ENCODE results near the gene FPR3. TPM values are rescaled to one million over a fixed set of nuclear protein-coding genes. Genes with fewer than 3 reads are reported as not detected.

FPR3 gene
- total RNA-seq, 1 donor from 2014 or later: not detected

GRCh38 chr19:51783372-51783771, 11.6 kb upstream of the FPR3 start:
- peaks cover 14% of the 10 kb centered on the region for H3K27me3 Mint-ChIP-seq (ENCODE audit: low read depth)
- TF ChIP-seq, protein P1, sequence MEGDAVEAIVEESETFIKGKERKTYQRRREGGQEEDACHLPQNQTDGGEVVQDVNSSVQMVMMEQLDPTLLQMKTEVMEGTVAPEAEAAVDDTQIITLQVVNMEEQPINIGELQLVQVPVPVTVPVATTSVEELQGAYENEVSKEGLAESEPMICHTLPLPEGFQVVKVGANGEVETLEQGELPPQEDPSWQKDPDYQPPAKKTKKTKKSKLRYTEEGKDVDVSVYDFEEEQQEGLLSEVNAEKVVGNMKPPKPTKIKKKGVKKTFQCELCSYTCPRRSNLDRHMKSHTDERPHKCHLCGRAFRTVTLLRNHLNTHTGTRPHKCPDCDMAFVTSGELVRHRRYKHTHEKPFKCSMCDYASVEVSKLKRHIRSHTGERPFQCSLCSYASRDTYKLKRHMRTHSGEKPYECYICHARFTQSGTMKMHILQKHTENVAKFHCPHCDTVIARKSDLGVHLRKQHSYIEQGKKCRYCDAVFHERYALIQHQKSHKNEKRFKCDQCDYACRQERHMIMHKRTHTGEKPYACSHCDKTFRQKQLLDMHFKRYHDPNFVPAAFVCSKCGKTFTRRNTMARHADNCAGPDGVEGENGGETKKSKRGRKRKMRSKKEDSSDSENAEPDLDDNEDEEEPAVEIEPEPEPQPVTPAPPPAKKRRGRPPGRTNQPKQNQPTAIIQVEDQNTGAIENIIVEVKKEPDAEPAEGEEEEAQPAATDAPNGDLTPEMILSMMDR (IDR thresholded peaks at IDR 0.05): peak; percentile 27
- H3K4me3 Mint-ChIP-seq (ENCODE audit: unreplicated experiment): no peak overlapping the region
- H3K9me3 Mint-ChIP-seq (ENCODE audit: low read depth): no peaks in the 10 kb centered on the region
- H3K36me3 Mint-ChIP-seq (ENCODE audit: low read depth): no peaks in the 10 kb centered on the region
- DNase-seq (ENCODE audit: low spot score): no peak
- no peaks in the 10 kb centered on the region for H3K4me1 Mint-ChIP-seq (ENCODE audit: low read depth)
- H3K27ac Mint-ChIP-seq (ENCODE audit: unreplicated experiment): no peak overlapping the region

DNA sequence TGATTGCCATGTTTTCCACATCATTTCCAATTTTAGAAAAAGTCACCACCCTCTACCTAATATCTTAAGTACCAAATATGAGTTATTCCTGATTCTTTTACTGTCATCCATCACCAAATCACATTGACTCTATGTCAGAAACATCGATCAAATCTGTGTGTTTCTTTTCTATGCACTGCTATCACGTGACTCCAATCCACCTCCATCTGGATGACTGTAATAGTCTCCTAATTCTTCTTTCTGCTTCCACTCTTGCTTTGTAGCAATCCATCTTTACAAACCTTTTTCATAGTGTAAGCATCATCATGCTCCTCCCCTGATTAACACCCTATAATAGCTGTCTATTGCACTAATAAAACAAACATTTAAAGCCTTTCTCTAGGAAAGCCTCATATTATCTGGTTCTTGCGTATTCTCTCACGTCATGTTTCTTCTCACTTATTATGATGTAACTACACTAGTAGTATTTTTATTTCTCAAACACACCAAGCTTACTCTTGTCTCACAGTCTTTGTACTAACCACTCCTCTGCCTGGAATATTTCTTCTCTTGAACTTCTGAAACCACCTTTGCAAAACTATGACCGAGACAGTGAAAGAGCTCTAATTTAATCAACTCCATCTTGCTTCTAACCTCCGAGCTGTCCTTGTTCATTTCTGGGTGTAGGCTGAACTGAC, 10.7 kb upstream of the FPR3 start:
- no peaks in the 10 kb centered on the region for H3K4me1 Mint-ChIP-seq (ENCODE audit: low read depth)
- H3K9me3 Mint-ChIP-seq (ENCODE audit: low read depth): peaks cover 2% of the 10 kb centered on the region
- H3K27me3 Mint-ChIP-seq (ENCODE audit: low read depth): peaks cover 12% of the 10 kb centered on the region
- H3K36me3 Mint-ChIP-seq (ENCODE audit: low read depth): no peaks in the 10 kb centered on the region
- H3K27ac Mint-ChIP-seq (ENCODE audit: unreplicated experiment): no peak overlapping the region
- TF ChIP-seq, protein P1 (IDR thresholded peaks at IDR 0.05): no peak
- no peak for DNase-seq (ENCODE audit: low spot score)
- no peak overlapping the region for H3K4me3 Mint-ChIP-seq (ENCODE audit: unreplicated experiment)

GRCh38 chr19:51784922-51785690, 9.9 kb upstream of the FPR3 start:
- H3K4me1 Mint-ChIP-seq (ENCODE audit: low read depth): no peaks in the 10 kb centered on the region
- no peak overlapping the region for H3K4me3 Mint-ChIP-seq (ENCODE audit: unreplicated experiment)
- H3K9me3 Mint-ChIP-seq (ENCODE audit: low read depth): peaks cover 2% of the 10 kb centered on the region
- TF ChIP-seq, protein P1 (IDR thresholded peaks at IDR 0.05): no peak
- peaks cover 5% of the 10 kb centered on the region for H3K27me3 Mint-ChIP-seq (ENCODE audit: low read depth)
- no peaks in the 10 kb centered on the region for H3K36me3 Mint-ChIP-seq (ENCODE audit: low read depth)
- no peak overlapping the region for H3K27ac Mint-ChIP-seq (ENCODE audit: unreplicated experiment)
- DNase-seq (ENCODE audit: low spot score): no peak

- Mint-ChIP-seq H3K27ac (ENCODE audit: unreplicated experiment) (no peak overlapping the region), H3K36me3 (ENCODE audit: low read depth) (no peaks in the 10 kb centered on the region)
These were observed 8.1 kb upstream of the FPR3 start for GRCh38 chr19:51786646-51787494.

More at GRCh38 chr19:51786646-51787494, 8.1 kb upstream of the FPR3 start:
- Mint-ChIP-seq H3K27me3 (ENCODE audit: low read depth) (peaks cover 2% of the 10 kb centered on the region), H3K4me1 (ENCODE audit: low read depth) (no peaks in the 10 kb centered on the region), H3K9me3 (ENCODE audit: low read depth) (peaks cover 2% of the 10 kb centered on the region), H3K4me3 (ENCODE audit: unreplicated experiment) (no peak overlapping the region)
- no peak for DNase-seq (ENCODE audit: low spot score)
- TF ChIP-seq, protein P1 (IDR thresholded peaks at IDR 0.05): no peak

Measured in chondrocyte (in vitro differentiated cells).